ENCODE results near the gene TMPRSS6.

Gene TMPRSS6

DNA sequence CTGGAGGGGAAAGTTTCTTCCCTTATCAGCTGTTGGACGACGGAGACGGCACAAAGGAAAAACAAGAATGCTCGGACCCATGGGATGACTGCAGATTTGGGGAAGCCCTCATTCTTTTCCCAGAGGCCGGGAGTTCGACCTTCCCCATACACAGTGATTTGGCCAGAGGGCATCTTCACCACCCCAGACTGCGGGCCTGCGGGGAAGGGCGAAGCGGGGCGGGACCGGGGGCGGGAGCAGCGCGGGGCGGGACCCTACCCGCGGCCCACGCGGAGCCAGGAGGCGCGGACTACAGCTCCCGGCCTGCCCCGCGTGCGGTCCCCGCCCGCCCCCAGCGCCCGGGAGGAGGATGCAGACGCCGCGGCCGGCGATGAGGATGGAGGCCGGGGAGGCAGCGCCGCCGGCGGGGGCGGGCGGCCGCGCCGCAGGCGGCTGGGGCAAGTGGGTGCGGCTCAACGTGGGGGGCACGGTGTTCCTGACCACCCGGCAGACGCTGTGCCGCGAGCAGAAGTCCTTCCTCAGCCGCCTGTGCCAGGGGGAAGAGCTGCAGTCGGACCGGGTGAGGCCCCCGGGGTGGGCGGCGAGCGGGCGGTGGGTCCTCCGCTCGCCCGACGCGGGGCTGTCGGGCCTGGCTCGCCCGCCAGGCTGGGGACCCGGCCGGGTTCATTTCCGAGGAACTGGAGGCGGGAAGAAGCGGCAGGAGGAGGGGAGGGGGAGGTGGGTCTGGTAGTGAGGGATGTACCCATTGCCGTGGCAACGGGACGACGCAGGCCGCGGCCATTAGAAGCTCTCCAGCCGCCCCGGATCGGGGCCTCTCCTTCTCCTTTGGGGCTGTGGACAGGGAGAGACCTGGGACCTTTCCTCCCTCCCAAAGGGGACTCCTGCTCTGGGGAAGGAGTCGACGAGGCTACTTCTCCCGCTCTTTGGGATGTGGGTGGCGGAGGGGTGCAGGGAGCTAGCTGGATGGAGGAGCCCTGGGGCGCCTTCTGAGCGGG is 57.8 kb downstream of the TMPRSS6 start, which contains the start of gene KCTD17:
Gene KCTD17, plus strand, starts transcription at position 352 of the 995 bp plus-strand sequence. Its CDS starts 19 bp downstream, at position 371.
- H3K4me3 ChIP-seq (ENCODE audit: low read depth, low read length): peak within 1 kb of the TSS; percentile 59
- in situ Hi-C loops (cut with HindIII; ENCODE audit: low sequenced_read_pairs): no loop called here
- DNase-seq (ENCODE audit: low read depth, low spot score): peak; percentile 64
- TF ChIP-seq, protein P1, sequence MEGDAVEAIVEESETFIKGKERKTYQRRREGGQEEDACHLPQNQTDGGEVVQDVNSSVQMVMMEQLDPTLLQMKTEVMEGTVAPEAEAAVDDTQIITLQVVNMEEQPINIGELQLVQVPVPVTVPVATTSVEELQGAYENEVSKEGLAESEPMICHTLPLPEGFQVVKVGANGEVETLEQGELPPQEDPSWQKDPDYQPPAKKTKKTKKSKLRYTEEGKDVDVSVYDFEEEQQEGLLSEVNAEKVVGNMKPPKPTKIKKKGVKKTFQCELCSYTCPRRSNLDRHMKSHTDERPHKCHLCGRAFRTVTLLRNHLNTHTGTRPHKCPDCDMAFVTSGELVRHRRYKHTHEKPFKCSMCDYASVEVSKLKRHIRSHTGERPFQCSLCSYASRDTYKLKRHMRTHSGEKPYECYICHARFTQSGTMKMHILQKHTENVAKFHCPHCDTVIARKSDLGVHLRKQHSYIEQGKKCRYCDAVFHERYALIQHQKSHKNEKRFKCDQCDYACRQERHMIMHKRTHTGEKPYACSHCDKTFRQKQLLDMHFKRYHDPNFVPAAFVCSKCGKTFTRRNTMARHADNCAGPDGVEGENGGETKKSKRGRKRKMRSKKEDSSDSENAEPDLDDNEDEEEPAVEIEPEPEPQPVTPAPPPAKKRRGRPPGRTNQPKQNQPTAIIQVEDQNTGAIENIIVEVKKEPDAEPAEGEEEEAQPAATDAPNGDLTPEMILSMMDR (IDR thresholded peaks at IDR 0.05; ENCODE audit: low read depth, low read length): no peak

DNA sequence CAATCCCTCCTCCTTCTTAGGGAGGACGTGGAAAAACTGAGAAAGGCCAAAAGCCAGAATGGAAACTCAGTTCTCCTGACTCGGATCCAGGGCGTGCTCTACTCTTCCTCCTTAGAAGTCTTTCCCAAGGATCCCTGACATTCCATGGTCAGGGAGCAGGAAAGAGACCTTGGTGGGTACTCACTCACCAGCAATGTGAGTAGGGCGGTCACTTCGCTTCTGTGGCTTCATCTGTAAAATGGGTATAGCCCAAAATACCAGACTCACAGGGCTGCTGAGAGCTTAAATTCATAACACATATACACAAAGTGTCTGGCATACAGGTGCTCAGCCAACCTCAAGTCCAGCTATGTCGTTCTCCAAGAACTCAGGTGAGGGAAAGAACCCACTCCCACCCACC is 58.6 kb downstream of the TMPRSS6 start:
- TF ChIP-seq, protein P1 (IDR thresholded peaks at IDR 0.05; ENCODE audit: low read depth, low read length): no peak
- in situ Hi-C loops (cut with HindIII; ENCODE audit: low sequenced_read_pairs): no loop called here
- H3K4me3 ChIP-seq (ENCODE audit: low read depth, low read length): no peak overlapping the region
- DNase-seq (ENCODE audit: low read depth, low spot score): no peak

DNA sequence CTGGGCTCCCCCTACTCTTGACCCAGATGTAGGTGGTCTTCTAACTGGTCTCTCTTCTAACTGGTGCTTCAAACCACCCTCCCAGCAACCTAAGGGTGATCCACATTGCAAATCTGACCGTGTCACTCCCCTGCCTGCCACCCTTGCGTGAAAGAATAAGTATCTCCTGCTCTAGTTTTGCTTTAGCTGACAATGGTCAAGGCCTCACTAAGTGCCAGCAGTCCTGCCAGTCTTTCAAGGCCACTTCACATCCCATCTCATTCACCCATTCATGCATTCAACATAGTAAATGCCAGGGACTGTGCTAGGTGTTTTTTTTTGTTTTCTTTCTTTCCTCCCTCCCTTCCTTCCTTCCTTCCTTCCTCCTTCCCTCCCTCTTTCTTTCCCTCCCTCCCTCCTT is 60.3 kb downstream of the TMPRSS6 start:
- TF ChIP-seq, protein P1 (IDR thresholded peaks at IDR 0.05; ENCODE audit: low read depth, low read length): no peak
- in situ Hi-C loops (cut with HindIII; ENCODE audit: low sequenced_read_pairs): no loop called here
- no peak overlapping the region for H3K4me3 ChIP-seq (ENCODE audit: low read depth, low read length)
- DNase-seq (ENCODE audit: low read depth, low spot score): no peak

DNA sequence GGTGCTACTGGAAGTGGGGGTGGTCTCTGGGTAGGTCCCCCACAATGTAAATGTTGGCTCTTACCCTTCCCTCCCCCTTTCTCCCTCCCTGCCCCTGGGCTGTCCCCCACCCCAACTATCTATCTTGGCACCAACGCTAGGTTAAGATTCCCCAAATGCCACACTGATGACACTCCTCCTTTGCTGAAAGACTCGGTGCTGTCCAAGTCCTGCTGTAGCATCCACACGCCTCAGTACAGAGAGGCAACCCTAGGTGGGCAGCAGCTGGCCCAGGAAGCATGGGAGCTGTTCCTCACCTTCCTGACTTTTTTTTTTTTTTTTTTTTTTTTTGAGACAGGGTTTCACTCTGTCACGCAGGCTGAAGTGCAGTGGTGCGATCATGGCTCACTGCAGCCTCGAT is 61.4 kb downstream of the TMPRSS6 start:
- in situ Hi-C loops (cut with HindIII; ENCODE audit: low sequenced_read_pairs): no loop called here
- H3K4me3 ChIP-seq (ENCODE audit: low read depth, low read length): no peak overlapping the region
- TF ChIP-seq, protein P1 (IDR thresholded peaks at IDR 0.05; ENCODE audit: low read depth, low read length): no peak
- no peak for DNase-seq (ENCODE audit: low read depth, low spot score)

DNA sequence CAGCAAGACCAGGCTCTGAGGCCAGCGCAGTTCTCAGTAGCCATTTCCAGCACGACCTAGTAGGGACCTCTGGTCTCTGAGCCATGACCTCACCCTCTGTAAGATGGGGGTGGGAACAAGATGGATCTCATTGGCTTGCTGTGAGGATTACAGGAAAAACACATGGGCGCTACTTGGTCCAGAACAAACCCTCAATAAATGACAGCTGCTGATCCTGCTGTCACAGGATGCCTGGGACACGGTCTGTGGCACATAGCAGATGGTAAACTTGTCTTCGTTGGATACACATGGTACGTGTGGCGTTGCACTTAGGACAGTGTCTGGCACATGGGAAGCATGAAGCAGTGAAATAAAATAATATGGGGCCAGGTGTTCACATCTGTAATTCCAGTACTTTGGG is 62.5 kb downstream of the TMPRSS6 start:
- no peak for DNase-seq (ENCODE audit: low read depth, low spot score)
- in situ Hi-C loops (cut with HindIII; ENCODE audit: low sequenced_read_pairs): no loop called here
- TF ChIP-seq, protein P1 (IDR thresholded peaks at IDR 0.05; ENCODE audit: low read depth, low read length): no peak
- H3K4me3 ChIP-seq (ENCODE audit: low read depth, low read length): no peak overlapping the region

DNA sequence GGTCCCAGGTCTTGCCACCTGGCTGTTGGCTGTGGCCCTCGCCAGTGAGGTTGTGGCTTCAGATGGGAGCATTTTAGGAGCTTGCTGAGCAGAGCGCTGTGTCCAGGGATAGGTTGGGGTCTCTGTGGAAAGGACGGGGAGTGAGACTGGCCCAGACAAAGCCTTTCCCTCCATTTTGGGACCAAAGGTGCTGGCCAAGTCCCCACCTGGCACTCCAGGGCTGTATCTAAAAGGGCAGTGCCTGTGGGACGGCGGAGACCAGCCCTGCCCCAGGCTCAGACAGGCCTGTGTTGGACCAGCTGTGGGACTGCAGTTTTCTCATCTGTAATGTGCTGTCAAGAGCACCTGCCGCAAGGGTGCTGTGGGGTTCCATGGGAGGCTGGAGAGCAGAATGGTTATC is 62.9 kb downstream of the TMPRSS6 start:
- TF ChIP-seq, protein P1 (IDR thresholded peaks at IDR 0.05; ENCODE audit: low read depth, low read length): no peak
- in situ Hi-C loops (cut with HindIII; ENCODE audit: low sequenced_read_pairs): no loop called here
- no peak overlapping the region for H3K4me3 ChIP-seq (ENCODE audit: low read depth, low read length)
- no peak for DNase-seq (ENCODE audit: low read depth, low spot score)
